ENCODE data around the gene CD248. TPM values are rescaled to one million over a fixed set of nuclear protein-coding genes. Genes with fewer than 3 reads are reported as not detected.

Gene CD248
- polyA plus RNA-seq, 2 of the 4 experiments (the other 2 are of a cell fraction) = 0.03 TPM; not detected in 1

DNA sequence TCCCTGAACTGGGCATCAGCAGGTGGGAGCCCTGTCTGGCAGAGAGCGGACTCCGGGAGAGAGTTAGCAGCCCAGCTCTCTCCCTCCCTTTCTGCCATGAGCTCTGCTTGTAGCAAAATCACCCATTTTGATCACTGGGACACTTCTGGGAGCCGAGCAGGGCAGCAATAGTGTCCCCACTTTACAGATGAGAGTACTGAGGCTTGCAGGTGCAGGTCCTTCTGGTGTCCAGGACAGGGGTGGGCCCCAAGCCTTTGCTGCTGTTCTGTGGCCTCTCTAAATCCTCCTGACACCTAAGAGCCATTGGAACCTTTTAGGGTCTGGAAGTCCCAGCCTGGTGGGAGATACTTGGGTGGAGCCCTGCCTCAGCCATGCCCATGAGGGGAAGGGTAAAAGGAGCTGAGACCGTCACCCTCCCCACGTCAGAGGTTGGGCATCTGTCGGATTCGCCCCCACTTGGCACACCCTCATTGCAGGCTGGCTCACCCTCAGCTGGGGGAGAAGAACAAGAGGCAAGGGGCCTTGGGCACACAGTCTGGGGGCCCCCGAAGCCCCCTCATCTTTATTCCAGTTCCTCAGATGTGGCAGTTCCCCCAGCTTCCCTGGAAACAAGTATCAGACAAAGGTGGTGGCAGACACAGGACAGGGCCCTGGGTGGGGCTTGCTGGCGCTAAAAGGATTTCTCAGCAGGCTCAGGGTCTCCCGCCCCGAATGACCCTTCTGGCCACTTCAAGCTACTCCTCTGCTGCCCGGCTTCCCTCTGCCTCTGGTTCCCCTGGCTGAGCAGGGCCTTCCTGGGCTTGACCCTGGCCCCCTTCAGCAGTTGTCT lies 14.9 kb upstream of the CD248 start (continued):
- TF ChIP-seq, protein P1, sequence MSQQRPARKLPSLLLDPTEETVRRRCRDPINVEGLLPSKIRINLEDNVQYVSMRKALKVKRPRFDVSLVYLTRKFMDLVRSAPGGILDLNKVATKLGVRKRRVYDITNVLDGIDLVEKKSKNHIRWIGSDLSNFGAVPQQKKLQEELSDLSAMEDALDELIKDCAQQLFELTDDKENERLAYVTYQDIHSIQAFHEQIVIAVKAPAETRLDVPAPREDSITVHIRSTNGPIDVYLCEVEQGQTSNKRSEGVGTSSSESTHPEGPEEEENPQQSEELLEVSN (IDR thresholded peaks at IDR 0.05; ENCODE audit: borderline replicate concordance, low read depth) = no peak
- TF ChIP-seq, protein P2, sequence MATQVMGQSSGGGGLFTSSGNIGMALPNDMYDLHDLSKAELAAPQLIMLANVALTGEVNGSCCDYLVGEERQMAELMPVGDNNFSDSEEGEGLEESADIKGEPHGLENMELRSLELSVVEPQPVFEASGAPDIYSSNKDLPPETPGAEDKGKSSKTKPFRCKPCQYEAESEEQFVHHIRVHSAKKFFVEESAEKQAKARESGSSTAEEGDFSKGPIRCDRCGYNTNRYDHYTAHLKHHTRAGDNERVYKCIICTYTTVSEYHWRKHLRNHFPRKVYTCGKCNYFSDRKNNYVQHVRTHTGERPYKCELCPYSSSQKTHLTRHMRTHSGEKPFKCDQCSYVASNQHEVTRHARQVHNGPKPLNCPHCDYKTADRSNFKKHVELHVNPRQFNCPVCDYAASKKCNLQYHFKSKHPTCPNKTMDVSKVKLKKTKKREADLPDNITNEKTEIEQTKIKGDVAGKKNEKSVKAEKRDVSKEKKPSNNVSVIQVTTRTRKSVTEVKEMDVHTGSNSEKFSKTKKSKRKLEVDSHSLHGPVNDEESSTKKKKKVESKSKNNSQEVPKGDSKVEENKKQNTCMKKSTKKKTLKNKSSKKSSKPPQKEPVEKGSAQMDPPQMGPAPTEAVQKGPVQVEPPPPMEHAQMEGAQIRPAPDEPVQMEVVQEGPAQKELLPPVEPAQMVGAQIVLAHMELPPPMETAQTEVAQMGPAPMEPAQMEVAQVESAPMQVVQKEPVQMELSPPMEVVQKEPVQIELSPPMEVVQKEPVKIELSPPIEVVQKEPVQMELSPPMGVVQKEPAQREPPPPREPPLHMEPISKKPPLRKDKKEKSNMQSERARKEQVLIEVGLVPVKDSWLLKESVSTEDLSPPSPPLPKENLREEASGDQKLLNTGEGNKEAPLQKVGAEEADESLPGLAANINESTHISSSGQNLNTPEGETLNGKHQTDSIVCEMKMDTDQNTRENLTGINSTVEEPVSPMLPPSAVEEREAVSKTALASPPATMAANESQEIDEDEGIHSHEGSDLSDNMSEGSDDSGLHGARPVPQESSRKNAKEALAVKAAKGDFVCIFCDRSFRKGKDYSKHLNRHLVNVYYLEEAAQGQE (IDR thresholded peaks at IDR 0.05) = no peak

DNA sequence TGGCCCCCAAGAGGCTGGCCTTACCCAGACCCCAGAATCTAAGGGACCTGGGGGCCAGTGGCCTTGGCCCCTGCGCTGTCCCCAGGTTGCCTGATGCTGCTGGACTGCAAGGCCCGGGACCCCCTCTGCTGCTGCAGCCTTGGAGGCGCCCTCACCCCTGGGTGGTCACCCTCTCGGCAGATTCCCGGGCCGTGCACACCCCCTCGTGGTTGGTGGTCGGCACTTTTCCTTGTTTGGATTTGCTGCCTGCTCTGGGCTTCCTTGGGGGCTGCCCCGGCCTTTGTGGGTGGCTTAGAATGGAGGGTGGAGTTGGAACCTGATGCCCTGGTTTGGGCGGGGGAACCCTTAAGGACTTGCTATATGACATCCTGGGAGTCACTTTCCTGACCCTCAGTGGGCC lies 14.1 kb upstream of the CD248 start:
- DNase-seq (ENCODE audit: low read depth in 1 of 2, low spot score in 1 of 2) = no peak
- TF ChIP-seq, protein P2 (IDR thresholded peaks at IDR 0.05) = no peak
- TF ChIP-seq RAD21 (conservative IDR thresholded peaks at IDR 0.05 in 1 of 2, IDR thresholded peaks at IDR 0.05 in 1 of 2) (no peak), ZC3H11A (IDR thresholded peaks at IDR 0.05) (no peak), KDM1A (IDR thresholded peaks at IDR 0.05; ENCODE audit: low read depth) (no peak), BHLHE40 (IDR thresholded peaks at IDR 0.05; ENCODE audit: low read depth, low read length) (no peak), RARB (CRISPR knock-in tag; IDR thresholded peaks at IDR 0.05) (no peak)
- TF ChIP-seq, protein P3, sequence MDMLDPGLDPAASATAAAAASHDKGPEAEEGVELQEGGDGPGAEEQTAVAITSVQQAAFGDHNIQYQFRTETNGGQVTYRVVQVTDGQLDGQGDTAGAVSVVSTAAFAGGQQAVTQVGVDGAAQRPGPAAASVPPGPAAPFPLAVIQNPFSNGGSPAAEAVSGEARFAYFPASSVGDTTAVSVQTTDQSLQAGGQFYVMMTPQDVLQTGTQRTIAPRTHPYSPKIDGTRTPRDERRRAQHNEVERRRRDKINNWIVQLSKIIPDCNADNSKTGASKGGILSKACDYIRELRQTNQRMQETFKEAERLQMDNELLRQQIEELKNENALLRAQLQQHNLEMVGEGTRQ (IDR thresholded peaks at IDR 0.05) = no peak
- WGBS (ENCODE audit: missing lambda C conversion rate) = 85% methylated on average over 2 of the region's 10 CpGs
- no peak for FAIRE-seq
- ChIA-PET POLR2A (no interaction called here), CTCF (interaction anchor here (0.9 to 8.7 kb wide), 6 partner anchors 8 to 49 kb away, joined by 3 to 247 read pairs (median 15); partner anchors contain the start of genes B4GAT1, BRMS1 and CD248)
- ATAC-seq = no peak
- H3K27ac ChIP-seq = no peak overlapping the region
- H3K4me1 ChIP-seq = peaks cover 35% of the 10 kb centered on the region
- H3K4me3 ChIP-seq = no peak overlapping the region
- no peaks in the 10 kb centered on the region for H3K9me3 ChIP-seq
- H3K4me2 ChIP-seq = no peak overlapping the region

DNA sequence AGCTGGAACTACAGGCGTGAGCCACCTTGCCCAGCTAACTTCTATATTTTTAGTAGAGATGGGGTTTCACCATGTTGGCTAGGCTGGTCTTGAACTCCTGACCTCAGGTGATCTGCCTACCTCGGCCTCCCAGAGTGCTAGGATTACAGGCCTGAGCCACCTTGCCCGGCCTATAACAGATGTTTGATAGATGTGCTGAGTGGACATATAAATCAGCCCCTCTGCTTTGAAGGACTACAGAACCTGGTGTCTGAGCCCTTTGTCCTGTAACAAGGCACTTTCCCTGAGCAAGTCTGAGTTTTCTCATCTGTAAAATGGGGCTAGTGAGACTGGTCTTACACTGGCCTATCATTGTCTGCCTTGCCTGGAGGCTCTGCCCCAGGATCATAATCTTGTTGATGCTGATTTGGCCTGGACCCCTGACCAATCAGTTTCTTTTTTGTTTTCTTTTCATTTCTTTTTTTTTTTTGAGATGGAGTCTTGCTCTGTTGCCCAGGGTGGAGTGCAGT lies 12.4 kb upstream of the CD248 start:
- Histone ChIP-seq H3K4me3 (no peak overlapping the region), H3K9me3 (no peaks in the 10 kb centered on the region), H3K27ac (no peak overlapping the region), H3K4me1 (peaks cover 37% of the 10 kb centered on the region), H3K4me2 (no peak overlapping the region)
- TF ChIP-seq JUNB (IDR thresholded peaks at IDR 0.05) = no peak
- peak; percentile 83 for TF ChIP-seq MAFK (IDR thresholded peaks at IDR 0.05; ENCODE audit: partially characterized antibody)
- ATAC-seq (no peak), FAIRE-seq (no peak), DNase-seq (ENCODE audit: low read depth in 1 of 2, low spot score in 1 of 2) (no peak)
- ChIA-PET CTCF (interaction anchor here (0.8 to 8.7 kb wide), 7 partner anchors 10 to 133 kb away, joined by 3 to 247 read pairs (median 5); partner anchors contain the start of genes BRMS1 and CD248), POLR2A (interaction anchor here (0.7 to 0.9 kb wide), 2 partner anchors 17 to 18 kb away, joined by 3 to 4 read pairs; no protein-coding TSS in a partner anchor)
- WGBS (ENCODE audit: missing lambda C conversion rate) = 92% methylated on average over 3 of the region's 3 CpGs
